NCI-H524 (cell line): Measurements from ENCODE around the gene NEGR1.
"Not testable (repeated sequence)": the region's sequence is repeated elsewhere in the genome, so short reads cannot be mapped to it uniquely, and the experiment has no call there.

Source experiments
- DNase-seq, 2 experiments: peaks; one replicate each; lab custom pipeline; 2025; lab: John Stamatoyannopoulos, UW

NEGR1 gene

DNA sequence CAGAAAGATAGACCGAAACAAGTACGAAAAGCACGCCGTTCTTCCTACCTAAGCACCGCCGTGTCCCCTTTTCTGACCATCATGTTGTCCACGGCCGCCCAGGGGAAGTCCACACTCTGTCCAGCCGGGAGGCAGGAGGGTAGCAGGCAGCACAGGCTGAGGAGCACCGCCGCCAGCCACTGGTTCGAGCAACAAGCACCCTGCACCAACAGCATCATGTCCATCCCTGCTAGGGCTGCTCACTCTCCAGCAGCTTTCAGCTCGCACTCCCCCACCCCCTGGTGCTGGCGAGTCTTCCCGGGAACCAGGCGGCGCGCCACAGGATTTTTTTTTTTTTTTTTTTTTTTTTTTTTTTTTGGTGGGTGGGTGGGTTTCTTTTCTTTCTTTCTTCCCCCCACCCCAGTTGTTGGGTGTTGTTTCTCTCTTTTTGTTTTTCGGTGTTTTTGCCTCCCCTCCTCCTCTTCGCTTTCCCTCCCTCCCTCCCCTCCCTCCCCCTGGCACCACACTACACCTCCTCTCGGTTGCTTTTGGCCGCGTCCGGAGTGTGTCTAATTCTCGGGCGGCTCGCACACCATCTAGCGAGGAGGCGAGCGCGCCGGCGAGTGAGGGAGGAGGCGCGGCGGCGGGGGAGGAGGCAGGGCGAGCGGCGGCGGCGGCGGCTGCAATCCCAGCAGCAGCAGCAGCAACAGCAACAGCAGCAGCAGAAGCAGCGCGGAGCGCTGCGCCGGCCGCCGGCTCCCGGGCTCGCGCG lies at the start of gene NEGR1:
Gene NEGR1, minus strand, starts transcription at position 269 of the 751 bp plus-strand sequence.
- DNase-seq: peak; percentile 76 to 88

- DNase-seq: no peak
These were observed 44.2 kb upstream of the NEGR1 start for GRCh38 chr1:72326494-72326893.

- no peak for DNase-seq
These were observed 42.1 kb upstream of the NEGR1 start for GRCh38 chr1:72324451-72324850.

DNA sequence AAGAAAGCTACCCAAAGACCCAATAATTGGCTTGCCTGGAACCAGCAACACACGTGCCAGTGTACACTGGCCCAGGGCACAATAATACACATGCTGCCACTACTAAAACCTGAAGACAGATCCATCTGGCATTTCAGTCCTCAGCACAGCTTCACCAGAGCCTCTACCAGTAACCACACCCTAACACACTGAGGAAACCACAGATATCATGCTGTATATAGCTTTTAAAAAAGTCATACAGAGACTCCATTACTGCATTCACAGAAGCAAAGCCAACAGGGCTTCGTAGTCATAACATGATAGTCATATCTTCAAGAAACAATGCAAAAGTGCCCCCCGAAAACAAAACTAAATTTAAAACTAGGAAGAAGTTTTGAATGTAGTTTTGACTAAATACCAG lies 40.6 kb upstream of the NEGR1 start:
- no peak for DNase-seq

DNA sequence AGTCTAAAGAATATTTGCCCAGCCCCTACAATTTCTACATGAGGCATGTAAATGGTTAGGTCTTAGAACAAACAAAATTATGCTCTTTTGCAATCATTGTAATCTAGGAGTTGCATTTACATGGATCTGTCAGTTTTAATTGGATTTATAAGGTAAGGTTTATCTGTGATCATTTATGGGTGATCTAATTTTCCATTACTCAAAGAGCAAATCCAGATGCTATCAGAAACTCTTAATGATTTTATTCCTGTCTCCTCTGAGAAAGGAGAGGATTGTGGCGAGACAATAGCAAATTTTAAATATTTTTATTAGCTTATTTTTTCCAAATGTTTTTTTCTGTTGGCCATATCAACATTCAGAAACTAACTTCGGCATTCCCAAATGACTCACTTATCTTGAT lies 14.2 kb upstream of the NEGR1 start:
- DNase-seq: no peak

DNA sequence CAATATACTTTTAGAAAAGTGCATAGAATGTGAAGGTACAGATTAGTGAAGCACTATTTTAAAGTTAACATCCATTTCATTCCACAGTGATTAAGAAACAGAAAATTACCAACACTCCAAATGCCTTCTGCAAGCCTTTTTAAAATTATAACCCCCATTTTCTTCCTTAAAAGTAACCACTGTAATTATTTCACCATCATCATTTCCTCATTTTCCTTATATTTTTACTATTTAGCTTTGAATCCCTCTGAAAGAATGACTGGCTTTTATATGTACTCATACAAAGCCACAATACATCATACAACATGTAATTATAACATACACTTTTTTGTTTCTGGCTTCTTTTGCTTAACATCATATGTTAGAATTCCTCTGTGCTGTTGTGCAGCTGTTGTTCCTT lies 6.5 kb upstream of the NEGR1 start:
- no peak for DNase-seq

- no peak for DNase-seq
These were observed 4.1 kb upstream of the NEGR1 start for GRCh38 chr1:72286401-72286800.

DNA sequence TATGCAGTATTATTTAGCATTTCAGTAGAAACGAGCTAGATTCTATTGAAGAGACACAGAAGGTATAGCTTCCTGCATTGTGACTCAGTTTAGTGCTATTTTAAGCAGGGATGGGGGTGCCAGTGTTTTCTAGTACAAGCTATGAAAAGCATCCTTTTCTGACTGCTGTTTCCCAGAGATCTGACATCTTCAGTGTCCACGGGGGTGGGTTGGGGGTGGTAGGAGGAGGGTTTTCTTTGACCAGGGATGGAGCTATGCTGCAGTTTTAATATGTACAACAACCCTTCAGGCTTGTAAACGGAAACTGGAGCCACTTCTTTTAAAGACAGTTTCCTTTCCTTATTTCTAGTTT lies 2.7 kb upstream of the NEGR1 start:
- DNase-seq: peak; percentile 15 to 26

DNA sequence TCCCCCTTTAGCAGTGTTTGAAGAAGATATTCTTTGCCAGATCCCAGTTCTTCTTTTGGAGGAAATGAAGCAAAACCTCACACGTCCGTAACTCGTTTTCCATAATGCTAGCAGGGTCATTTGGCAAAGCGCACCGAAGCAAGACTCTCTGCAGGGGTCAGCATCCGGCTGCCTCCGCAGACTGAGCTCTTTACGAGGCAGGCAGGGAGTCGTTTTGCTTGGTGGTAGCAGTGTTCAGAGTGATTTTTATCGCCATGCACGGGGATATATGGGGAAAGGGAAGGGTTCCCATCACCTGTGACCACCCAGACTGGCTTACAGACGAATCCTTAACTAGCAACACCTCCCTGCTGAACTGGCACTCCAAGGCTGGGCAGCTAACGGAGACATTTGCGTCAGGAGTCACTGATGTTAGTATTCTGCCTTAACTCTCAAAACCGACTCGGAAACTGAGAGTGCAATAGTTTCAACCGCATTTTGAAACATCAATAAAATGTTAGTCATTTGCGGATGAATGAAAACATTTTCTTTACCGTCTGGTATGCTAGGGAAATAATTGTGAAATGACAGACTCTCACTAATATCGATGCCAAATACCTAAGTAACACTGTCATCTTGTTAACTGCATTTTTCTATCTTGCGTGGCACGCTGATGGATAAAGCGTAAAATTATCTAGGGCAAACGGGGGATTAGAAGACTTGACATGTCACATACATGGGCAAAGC lies 2.2 kb upstream of the NEGR1 start:
- peak; percentile 47 to 84 for DNase-seq

- DNase-seq: peak; percentile 65 to 78
These were observed 1.7 kb upstream of the NEGR1 start for GRCh38 chr1:72284084-72284347.

- peak; percentile 76 to 83 for DNase-seq
These were observed 1.2 kb upstream of the NEGR1 start for GRCh38 chr1:72283307-72284083.

- DNase-seq: peak; percentile 42 to 68
These were observed 625 bp upstream of the NEGR1 start for GRCh38 chr1:72283022-72283306.

DNA sequence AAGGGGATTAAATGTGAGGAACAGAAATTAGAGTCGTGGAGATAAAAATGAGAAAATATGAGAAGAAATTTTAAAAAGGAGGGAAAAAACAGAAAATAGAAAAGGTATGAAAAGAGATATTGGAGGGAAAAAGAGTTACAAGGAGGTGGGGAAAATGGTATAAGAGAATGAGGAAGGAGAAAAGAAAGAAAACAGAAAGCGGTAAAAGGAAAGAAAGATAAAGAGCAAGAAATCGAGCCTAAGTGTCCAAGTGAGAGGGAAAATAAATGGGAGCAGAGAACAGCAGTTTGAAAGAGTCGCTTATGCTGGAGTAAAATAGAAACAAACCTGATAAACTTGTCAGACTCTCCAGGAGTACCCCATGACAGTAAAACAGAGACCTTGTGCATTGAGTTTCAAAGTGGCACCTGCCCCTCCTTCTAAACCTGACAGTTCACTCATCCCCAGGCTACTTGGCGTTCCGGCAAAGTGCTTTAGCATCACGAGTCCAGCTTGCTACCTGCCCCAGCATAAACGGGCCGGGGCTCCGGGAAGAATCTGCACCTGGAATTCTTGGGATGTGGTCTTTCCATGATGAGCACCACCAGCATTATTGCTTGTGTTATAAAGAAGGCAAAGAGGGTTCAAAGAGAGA lies 585 bp downstream of the NEGR1 start:
- DNase-seq: peak; percentile 23 to 38

GRCh38 chr1:72281144-72281543 lies 1.2 kb downstream of the NEGR1 start:
- DNase-seq: no peak

GRCh38 chr1:72280711-72281110 lies 1.6 kb downstream of the NEGR1 start:
- peak in 1 of 2 experiments; percentile 0 for DNase-seq

DNA sequence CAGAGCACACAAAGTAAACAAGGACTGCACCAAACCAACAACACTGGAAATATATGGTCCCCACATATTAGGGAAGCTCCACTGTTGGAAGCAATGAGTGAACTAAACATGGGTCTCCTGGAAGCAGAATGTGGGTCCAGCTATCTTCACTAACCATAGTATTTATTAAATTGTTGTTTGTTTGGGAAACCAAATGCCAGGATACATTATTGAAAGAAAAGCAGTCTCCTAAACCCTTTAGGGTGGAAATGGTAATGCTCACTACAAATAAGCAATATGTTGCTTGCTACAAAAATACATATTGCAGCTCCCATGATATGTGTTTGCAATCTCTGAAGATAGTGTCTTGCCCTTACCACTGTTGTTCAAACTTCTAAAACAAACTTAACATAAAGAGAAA lies 2.2 kb downstream of the NEGR1 start:
- DNase-seq: no peak

DNA sequence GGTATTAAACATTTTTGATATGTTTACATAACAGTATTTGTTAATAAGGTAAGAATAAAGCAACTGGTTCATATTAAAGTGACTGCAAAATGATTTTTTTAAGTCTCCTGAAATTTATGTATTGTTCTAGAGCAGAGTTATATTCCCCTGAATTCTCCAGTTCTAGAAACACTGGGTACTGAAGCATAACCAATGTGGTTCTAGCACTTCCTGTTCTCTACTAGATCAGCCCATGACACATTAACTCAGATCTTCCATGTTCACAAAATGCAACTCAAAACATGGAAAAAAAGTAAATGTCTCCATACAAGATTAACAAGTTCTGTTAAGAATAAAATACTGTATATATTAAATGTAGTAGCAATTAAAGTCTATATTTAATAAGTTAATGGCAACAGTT lies 3.9 kb downstream of the NEGR1 start:
- no peak for DNase-seq

DNA sequence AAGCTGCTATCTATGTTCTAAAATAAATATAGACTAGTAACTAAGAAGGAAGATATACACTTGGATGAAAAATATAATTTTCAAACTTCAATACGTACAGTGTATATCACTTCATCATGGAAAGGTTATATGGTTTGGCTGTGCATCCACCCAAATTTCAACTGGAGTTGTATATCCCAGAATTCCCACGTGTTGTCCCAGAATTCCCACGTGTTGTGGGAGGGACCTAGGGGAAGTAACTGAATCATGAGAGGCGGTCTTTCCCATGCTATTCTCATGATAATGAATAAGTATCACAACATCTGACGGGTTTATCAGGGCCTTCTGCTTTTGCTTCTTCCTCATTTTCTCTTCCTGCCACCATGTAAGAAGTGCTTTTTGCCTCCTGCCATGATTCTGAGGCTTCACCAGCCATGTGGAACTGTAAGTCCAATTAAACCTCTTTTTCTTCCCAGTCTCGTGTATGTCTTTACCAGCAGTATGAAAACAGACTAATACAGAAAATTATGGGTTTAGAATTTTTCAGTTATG lies 10.7 kb downstream of the NEGR1 start:
- DNase-seq: no peak

DNA sequence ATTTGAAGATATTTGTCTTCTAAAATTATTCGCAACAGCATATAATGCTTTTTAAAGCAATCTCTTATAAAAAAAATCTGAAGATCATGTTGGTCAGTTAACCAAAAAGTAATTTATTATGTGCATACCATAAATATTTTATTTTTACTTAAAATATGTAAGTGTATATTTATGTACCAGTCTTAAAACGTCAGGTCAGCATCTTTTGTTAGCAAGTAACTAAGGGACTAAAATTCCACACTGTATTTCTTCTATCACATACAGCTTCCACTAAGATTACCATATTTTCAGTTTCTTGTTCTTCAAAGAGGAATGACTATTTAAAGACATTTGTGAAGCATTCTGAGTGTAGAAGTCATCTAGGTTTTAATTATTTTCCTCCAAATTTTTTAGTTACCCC lies 19.6 kb downstream of the NEGR1 start:
- no peak for DNase-seq

DNA sequence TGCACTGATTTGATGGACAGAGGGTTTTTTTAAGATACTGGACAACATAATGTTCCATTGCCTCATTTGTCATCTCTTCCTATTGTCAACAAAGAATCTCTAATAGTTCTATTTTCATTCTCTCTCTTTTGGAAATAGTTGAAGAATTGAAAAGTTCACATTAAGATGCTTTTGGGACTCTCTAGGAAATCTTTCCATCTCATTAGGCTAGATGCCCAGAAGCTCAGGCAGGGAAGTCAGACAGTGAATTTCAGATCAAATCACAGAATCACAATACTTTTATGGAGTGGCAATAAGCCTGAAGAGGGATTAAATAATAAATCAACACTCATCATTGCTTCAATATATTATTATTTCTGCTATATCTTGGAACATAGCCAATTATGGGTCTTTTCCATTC lies 29.2 kb downstream of the NEGR1 start:
- DNase-seq: no peak

DNA sequence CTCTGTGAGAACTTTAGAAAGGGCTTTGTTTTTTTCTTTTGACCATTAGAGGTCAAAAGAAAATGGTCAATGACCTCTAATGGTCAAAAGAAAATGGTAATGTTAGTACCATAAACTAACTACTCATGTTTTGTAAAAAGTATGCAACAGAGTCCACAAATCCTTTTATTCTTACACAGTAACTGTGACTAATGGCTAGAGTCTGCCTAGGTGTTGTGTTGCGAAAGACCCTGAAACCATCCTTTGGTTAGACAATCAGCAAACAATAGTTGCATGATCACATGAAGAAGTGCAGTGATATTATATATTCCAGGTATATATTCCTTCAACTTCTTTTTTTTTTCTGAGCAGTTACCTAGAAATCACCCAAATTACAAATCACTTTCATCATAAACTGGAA lies 40.9 kb downstream of the NEGR1 start:
- DNase-seq: no peak

DNA sequence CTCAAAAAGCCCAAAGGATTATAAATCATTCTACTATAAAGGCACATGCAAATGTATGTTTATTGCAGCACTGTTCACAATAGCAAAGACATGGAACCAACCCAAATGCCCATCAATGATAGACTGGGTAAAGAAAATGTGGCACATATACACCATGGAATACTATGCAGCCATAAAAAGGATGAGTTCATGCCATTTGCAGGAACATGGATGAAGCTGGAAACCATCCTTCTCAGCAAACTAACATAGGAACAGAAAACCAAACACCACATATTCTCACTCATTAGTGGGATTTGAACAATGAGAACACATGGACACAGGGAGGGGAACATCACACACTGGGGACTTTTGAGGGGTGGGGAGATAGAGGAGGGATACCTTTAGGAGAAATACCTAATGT lies 46.4 kb downstream of the NEGR1 start:
- not testable (repeated sequence) for DNase-seq

DNA sequence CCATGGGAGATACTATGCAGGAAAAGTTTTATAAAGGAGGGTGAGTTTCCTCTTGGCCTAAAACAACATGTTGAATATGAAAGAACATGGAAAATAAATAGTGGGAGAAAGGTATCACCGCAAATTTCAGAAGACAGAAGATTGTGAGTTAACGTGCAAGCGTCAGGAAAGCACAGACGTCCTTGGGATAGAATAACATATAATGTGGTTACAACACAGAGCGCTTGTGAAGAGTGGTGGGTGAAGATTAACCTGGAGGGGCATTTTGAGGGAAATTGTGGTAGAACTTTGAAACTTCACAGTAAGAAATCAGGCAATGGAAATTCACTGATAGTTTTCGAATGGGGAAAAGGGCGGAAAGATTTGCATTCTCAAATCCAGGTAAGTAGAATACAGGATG lies 47.3 kb downstream of the NEGR1 start:
- DNase-seq: no peak
